SKM-1 treated with dmso at 0.1 percent for 144 hours (cell line): ENCODE data around the gene CLDN5.
"Not testable (repeated sequence)": the region's sequence is repeated elsewhere in the genome, so short reads cannot be mapped to it uniquely, and the experiment has no call there.

Experiments used
- DNase-seq: peaks from one replicate; lab custom pipeline; 2025; ENCODE audit not compliant: unreplicated experiment; lab: John Stamatoyannopoulos, UW

The CLDN5 gene

DNA sequence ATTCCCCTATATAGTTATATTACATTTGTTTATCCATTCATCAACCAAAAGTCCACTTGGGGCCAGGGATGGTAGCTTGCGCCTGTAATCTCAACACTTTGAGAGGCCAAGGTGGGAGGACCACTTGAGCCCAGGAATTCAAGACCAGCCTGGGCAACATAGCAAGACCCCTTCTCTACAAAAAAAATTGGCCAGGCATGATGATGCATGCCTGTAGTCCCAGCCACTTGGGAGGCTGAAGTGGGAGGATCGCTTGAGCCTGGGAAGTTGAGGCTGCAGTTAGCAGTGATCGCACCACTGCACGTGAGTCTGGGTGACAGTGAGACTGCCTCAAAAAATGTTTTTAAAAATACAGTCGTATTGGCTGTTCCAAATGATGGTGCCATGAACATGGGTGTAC, 24.2 kb upstream of the CLDN5 start:
- not testable (repeated sequence) for DNase-seq

DNA sequence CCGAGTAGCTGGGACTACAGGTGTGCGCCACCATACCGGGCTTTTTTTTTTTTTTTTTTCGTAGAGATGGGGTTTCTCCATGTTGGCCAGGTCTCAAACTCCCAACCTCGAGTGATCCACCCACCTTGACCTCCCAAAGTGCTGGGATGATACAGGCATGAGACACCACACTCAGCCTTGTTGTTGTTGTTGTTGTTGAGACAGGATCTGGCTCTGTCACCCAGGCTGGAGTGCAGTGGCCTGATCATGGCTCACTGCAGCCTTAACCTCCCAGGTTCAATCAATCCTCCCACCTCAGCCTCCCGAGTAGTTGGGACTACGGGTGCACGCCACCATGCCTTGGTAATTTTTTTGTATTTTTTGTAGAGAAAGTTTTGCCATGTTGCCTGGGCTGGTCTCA, 23.4 kb upstream of the CLDN5 start:
- no peak for DNase-seq

DNA sequence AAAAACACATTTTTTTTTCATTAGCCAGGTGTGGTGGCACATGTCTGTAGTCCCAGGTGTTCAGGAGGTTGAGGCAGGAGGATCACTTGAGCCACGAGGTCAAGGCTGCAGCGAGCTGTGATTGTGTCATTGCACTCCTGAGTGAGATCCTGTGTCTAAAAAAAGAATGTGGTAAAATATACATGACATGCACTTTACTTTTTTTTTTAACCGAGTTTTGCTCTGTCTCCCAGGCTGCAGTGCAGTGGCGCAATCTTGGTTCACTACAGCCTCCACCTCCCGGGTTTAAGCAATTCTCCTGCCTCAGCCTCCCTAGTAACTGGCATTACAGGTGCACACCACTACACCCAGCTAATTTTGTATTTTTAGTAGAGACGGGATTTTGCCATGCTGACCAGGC, 22.5 kb upstream of the CLDN5 start:
- DNase-seq: peak; percentile 48

DNA sequence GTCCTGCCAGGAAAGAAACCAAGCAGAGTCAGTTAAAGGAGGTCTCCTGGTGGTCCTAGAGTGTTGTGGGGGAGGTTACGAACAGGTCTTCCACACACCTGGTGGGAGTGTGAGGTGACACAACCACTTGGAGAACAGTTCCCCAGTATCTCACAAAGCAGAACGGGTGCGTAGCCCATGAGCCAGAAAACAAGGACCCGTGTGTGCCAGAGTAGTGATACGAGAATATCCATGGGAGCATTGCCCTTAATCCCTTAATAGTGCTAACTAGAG, 21.7 kb upstream of the CLDN5 start:
- no peak for DNase-seq

DNA sequence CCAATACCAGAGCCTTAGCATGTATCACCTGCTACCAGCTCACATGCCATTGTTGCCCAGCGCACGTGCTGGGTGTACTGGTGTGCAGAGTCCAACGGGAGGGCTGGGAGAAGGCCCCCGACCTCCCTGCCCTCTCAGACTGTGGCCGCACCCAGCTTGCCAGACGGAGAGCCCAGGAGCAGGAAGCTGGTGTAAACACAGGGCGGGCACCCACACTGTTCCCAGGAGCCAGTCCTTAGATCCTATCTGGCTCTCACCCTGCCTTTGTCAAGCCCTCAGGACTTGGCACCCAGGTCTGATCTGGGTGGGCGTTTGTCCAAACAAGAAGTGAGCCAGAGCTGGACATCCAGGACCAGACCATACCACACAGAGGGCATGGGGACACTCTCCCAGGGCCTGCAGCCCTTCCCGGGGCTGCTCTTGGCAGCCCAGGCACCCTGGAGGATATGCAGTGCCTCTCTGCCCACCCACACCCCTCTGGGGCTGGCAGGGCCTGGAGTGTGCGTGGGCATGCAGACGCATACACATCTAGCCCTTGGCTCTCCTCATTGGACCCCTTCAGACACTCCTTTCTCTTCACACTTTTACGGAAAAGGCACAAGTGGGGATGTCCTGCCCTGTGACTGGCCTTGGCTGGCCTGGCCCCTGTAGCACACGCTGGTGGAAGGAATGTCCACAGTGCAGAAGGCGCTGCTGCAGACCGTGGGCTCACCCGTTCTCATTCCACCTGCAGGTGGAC, 19.9 kb upstream of the CLDN5 start:
- DNase-seq: no peak

DNA sequence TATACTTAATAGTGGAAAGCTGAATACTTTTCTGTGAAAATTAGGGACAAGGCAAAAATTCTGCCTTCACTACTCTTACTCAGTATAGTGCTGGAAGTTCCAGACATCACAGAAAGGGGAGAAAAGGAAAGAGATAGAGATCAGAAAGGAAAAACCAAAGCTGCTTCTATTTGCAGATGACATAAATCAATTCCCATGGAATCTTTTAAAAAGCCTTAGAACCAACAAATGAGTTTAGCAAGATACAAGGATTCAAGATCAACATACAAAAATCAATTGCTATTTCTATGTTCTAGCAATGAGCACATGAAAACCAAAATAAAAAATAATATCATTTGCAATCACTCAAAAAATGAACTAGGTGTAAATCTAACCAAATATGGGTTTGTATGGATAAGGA, 16.2 kb upstream of the CLDN5 start:
- DNase-seq: no peak

DNA sequence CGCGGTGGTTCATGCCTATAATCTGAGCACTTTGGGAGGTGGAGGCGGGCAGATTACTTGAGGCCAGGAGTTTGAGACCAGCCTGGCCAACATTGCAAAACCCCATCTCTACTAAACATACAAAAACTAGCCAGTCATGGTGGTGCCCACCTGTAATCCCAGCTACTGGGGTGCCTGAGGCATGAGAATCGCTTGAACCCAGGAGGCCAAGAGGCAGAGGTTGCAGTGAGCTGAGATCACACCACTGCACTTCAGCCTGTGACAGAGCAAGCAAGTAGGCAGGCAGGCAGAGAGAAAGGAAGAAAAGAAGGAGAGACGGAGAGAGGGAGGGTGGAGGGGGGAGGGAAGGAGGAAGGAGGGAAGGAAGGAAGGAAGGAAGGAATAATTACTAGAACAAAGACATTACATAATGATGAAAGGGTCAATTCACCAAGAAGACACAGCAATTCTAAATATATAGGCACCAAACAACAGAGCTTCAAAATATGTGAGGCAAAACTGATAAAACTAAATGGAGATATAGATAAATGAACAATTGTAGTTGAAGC, 13.8 kb upstream of the CLDN5 start:
- DNase-seq: no peak

DNA sequence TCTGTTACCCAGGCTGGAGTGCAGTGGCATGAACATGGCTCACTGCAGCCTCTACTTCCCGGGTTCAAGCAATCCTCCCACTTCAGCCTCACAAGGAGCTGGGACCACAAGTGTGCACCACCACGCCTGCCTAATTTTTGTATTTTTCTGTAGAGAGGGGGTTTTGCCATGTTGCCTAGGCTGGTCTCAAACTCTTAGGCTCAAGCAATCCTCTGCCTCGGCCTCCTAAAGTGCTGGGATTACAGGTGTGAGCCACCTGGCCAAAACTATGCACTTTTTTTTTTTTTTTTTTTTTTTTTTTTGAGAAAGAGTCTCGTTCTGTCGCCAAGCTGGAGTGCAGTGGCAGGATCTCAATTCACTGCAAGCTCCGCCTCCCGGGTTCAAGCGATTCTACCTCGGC, 12.4 kb upstream of the CLDN5 start:
- no peak for DNase-seq

DNA sequence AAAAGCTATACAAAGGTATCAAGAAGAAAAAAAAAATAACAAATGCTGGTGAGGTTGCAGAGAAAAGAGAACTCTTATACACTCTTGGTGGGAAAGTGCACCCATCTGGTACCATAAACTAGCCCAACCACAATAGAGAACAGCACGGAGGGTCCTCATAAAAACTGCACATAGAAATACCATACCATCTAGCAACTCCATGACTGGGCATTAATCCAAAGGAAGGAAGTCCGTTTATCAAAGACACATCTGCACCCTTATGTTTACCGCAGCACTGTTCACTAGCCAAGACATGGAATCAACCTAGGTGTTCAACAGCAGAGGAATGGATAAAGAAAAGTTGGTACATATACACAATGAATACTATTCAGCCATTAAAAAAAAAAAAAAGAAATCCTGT, 10.8 kb upstream of the CLDN5 start:
- DNase-seq: no peak

DNA sequence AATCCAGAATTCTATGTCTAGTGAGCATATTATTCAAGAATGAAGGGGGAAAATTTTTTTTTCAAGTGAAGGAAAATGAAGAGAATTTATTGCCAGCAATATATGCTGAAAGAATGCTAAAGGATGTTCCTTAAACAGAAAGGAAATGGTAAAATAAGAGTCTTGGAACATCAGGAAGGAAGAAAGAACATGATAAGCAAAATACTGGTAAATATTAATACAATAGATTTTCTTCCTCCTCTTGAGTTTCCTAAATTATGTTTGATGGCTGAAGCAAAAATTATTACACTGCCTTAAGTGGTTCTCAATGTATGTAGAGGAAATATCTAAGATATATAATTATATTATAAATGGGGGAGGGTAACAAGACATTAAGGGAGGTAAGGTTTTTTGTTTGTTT, 9.6 kb upstream of the CLDN5 start:
- no peak for DNase-seq

DNA sequence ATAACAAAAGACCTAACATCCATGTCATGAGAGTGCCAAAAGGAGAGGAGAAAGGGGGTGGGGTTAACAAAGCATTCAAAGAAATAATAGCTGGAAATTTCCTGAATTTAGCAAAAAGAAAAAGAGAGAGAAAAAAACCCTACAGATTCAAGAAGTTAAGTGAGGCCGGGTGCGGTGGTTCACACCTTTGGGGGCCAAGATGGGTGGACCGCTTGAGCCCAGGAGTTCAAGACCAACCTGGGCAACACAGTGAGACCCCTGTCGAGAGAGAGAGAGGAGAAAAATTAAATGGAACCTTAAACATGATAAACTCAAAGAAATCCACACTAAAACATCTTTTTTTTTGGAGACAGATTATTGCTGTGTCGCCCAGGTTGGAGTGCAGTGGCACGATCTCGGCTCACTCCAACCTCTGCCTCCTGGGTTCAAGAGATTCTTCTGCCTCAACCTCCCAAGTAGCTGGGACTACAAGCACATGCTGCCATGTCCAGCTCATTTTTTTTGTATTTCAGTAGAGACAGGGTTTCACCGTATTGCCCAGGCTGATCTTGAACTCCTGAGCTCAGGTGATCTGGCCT, 8.9 kb upstream of the CLDN5 start:
- no peak for DNase-seq

DNA sequence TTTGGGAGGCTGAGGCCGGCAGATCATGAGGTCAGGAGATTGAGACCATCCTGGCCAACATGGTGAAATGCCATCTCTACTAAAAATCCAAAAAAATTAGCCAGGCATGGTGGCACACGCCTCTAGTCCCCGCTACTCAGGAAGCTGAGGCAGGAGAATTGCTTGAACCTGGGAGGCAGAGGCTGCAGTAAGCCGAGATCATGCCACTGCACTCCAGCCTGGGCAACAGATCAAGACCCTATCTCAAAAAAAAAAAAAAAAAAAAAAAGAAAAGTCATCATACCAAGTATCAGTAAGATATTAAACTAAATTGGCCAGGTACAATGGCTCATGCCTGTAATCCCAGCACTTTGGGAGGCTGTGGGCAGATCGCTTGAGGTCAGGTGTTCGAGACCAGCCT, 7.1 kb upstream of the CLDN5 start:
- DNase-seq: not testable (repeated sequence)

DNA sequence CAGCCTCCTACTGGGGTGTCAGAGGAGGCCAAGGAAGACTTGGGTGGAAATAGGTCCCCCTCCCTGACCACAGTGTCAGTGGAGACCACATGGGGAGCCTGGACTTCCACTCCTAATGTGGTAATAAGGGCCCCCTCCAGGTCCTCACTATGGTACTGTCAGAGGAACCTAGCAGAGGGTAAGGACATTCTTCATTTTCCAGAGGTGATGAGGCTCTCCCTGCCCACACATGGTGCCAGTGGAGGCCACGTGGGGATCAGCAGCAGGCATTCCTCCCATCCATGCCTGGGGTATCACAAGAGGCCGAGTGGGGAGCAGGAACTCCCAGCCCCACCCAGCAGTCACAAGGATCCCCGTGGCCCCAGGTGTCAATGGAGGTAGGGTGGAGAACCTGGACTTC, 6.5 kb upstream of the CLDN5 start:
- DNase-seq: no peak

DNA sequence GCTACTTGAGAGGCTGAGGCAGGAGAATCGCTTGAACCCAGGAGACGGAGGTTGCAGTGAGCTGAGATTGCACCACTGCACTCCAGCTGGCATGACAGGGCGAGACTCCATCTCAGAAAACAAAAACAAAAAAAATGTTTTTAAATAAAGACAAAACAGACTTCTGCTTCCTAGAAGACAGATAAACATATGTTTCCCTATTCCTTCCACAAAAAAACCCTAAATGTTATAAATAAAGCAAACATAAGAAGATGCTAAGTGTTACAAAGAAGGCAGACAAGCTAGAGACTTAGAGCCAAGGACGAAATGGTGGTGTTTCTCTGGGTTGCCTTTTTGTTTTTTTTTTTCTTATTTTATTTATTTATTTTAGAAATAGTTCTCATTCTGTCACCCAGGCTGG, 5.6 kb upstream of the CLDN5 start:
- DNase-seq: no peak

DNA sequence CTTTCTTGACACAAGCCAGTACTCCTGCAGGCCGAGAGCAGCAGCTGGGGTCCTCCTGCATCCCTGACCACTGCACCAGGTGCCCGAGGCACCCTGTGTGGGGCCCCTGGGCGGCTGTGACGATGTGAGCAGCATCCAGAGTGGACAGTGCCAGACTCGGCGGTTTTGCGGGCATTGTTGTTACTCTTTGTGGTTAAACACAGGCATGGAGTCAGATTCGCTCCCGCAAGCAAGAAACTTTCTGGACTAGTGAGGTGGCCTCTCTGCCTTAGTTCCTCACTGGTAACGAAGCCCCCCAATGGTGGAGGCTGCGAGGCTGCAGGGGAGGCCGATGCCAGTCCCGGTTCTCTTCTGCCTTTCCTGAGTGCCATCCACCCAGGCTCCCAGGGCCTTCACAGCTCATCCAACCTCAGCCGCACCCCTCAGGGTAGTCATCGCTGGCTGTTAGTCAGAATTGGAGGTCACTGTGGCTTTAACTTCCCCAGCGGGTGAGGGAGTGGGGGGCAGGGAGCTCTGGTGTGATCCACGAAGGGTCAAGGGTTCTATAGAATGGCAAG, 3.7 kb upstream of the CLDN5 start:
- no peak for DNase-seq

DNA sequence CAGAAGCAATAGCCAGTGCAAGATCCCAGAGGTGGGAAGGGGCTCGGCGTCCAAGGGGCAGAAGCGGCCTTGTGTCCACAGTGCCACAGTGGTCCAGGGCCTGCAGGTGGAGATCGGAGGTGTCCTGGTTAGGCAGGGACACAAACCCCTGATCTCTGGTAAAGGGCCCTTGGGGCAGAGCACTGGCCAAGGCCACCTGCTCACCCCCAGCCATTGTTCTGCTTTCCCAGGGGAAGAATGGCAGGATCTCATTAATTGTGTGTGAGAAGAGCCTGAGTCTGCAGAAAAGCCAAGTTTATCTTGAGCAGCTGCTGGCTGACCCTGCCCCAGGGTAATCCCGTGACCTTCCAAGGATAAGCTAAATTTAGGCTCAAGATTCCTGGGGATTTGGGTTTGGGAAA, 3.1 kb upstream of the CLDN5 start:
- no peak for DNase-seq

DNA sequence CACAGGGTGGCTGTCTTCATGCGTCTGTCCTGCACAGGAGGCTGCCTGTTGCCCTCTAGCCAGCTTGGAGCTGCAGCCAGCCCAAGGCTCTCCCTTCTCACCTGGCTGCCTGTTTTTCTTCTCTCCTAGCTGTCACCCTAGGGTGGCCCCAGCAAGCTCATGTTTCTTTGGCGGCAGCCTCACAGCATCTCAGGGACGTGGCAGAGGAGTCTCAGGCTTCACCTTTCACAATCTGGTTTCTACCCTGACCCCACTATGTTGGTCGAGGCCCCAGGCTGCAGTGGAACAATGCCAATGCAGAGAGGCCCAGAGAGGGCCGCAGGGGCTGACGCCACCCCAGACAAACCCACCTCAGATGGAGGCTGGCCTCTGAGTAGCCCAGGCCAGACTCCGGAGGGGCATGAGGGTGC, 2.5 kb upstream of the CLDN5 start:
- DNase-seq: no peak

DNA sequence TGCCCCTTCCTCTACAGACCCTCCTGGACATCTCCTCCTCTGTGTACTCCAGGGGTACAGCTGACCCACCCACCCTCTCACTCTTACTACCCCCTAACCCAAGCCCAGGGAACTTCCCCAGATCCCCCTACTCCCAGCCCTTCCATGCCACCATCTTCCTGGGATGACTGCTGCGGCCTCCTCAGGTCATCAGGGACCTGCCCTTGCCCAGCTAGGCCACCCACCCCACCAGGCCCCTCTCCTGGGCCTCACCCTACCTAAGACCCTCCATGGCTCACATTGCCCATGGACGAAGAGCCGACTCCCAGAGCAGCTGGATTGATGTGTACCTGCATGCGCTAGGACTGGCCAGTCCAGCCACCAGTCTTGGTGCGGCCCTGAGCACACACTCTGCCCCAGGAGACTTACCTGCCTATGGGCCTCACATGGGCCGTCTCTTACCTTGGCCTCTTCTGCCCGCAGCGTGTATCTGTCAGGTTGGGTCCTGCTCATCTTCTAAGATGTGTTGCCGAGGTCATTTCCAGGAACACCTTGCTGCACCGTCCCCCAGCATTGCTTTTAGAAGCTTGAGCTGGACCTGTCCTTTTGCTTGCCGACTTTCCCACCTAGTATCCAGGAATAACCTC, 2.0 kb upstream of the CLDN5 start:
- no peak for DNase-seq

DNA sequence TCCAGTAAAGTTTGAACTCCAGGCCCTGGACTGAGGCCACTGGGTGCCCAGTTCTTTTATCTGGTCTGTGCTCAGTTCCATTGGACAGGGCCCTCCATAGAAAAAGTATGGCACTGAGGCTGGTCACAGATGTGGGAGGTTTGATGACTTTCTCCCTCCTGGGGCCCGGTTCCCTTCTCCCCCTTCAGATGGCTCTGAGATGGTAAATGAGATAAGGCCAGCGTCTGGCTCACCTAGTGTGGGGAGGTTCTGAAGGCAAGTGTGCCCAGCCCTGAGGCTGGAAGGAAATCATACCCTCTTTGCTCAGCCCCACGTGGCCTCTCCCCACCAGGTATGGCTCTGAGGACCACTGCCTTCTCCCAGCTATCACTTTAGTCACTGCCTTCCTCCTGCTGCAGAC, 1.5 kb upstream of the CLDN5 start:
- no peak for DNase-seq

DNA sequence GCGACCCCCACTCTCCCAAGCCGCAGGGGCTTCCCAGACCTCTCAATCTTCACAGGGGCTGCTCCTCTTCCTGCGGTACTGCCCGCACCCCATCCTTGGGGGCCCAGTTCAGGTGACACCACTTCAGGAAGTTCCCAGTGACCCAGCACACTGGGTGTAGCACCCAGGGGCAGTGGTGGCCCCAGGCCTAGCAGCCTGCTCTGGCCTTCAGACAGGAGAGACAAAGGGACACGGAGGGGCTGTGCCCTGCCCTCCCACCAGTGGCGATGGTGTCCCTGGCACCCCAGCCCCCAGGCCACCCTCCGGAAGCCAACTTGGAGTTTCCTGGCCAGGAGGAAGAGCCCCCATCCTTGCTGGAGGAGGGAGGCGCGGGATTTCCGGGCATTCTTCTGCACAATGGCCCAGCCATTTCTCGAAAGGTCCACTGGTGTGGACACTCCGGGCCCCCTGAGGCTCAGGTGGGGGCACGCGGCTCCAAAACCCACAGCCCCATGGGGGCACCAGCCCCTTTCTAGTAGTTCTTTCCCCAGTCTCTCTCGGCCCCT, 978 bp upstream of the CLDN5 start:
- no peak for DNase-seq

DNA sequence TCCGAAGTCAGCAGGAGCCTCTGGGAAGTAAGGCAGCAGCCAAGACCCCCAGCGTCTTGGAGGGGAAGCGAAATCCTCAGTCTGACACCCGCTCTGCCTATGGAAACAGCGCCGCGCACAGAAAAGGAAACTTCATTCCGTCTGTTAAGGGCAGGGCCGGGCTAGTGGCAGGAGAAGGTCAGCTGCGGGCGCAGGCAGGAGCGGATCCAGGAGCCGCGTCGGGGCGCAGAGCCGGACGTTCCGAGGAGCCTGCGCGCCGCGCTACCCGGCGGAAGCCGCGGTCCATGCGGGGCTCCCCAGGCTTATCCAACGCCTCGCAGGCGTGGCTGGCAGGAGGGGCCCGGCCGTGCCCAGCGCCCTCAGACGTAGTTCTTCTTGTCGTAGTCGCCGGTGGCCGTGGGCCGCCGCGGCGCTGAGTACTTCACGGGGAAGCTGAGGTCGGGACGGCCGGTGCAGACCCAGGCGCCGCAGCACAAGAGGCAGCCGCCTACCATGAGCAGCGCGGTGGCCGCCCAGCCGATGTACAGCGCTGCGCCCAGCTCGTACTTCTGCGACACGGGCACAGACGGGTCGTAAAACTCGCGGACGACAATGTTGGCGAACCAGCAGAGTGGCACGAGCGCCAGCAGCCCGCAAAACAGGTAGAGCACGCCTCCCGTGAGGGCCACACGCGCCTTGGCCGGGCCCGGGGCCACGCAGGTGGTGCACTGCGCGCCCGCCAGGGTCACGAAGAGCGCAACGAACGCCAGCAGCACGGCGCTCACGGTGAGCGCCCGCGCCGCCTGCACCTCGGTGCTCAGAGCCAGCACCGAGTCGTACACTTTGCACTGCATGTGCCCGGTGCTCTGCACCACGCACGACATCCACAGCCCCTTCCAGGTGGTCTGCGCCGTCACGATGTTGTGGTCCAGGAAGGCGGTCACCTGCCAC, 705 bp downstream of the CLDN5 start:
- DNase-seq: no peak
